ENCODE results near the gene HDAC7. TPM values are rescaled to one million over a fixed set of nuclear protein-coding genes. Genes with fewer than 3 reads are reported as not detected.

Gene HDAC7
- total RNA-seq, 1 experiment from 2014 or later = 36.2 TPM

DNA sequence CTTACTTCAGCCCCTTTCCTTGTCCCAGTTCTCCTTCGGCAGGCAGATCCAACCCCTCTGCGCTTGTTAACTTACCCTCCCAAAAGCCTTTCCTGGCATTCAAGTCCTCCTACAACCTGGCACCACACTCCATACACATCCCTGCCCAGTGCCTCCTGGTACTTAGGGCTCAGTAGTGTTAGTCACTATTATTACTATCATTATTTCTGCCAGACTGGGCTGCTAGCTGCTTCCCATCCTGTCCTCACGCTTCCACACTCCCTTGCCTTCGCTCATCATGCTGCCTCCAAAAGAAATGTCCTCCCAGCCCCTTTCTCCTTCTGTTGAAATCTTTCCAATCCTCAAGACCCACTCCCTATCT is 1.6 kb upstream of the HDAC7 start:
- Histone ChIP-seq H3K4me1 (ENCODE audit: low read length) (peaks cover 33% of the 10 kb centered on the region), H3K27me3 (ENCODE audit: low read length) (no peaks in the 10 kb centered on the region), H3K4me3 (ENCODE audit: low read length) (no peak overlapping the region), H3K36me3 (ENCODE audit: insufficient read depth, low read length) (no peaks in the 10 kb centered on the region), H3K4me2 (ENCODE audit: low read depth, low read length, poor library complexity, severe bottlenecking) (no peak overlapping the region), H3K9me2 (replicated peaks; ENCODE audit: insufficient read depth, low read length) (no peaks in the 10 kb centered on the region), H4K20me1 (ENCODE audit: insufficient read depth, low read depth, low read length) (no peaks in the 10 kb centered on the region), H3K27ac (ENCODE audit: low read length) (no peak overlapping the region), H3K9me3 (ENCODE audit: low read length) (no peaks in the 10 kb centered on the region), H3K79me2 (ENCODE audit: low read length) (peaks cover 36% of the 10 kb centered on the region), H3K9ac (ENCODE audit: low read length) (no peak overlapping the region), H2AFZ (ENCODE audit: low read length) (no peak overlapping the region)
- no peak for DNase-seq

- Histone ChIP-seq H3K36me3 (ENCODE audit: insufficient read depth, low read length) (no peaks in the 10 kb centered on the region), H3K4me3 (ENCODE audit: low read length) (peak overlapping the region; percentile 91), H3K4me1 (ENCODE audit: low read length) (peaks cover 35% of the 10 kb centered on the region), H3K27ac (ENCODE audit: low read length) (peak overlapping the region; percentile 87), H3K9me3 (ENCODE audit: low read length) (no peaks in the 10 kb centered on the region), H3K9me2 (replicated peaks; ENCODE audit: insufficient read depth, low read length) (no peaks in the 10 kb centered on the region), H3K27me3 (ENCODE audit: low read length) (no peaks in the 10 kb centered on the region), H2AFZ (ENCODE audit: low read length) (peak overlapping the region; percentile 10; the same call in 1 of the 2 replicates), H3K79me2 (ENCODE audit: low read length) (peaks cover 41% of the 10 kb centered on the region), H3K9ac (ENCODE audit: low read length) (peak overlapping the region; percentile 97), H3K4me2 (ENCODE audit: low read depth, low read length, poor library complexity, severe bottlenecking) (peak overlapping the region; percentile 93), H4K20me1 (ENCODE audit: insufficient read depth, low read depth, low read length) (no peaks in the 10 kb centered on the region)
- DNase-seq = no peak
These were observed 1.1 kb upstream of the HDAC7 start for GRCh38 chr12:47820631-47821345.

GRCh38 chr12:47819138-47819895 is 386 bp downstream of the HDAC7 start:
- Histone ChIP-seq H4K20me1 (ENCODE audit: insufficient read depth, low read depth, low read length) (no peaks in the 10 kb centered on the region), H3K79me2 (ENCODE audit: low read length) (peaks cover 55% of the 10 kb centered on the region)
- DNase-seq = peak; percentile 78

GRCh38 chr12:47818467-47819137 is 1.1 kb downstream of the HDAC7 start:
- no peaks in the 10 kb centered on the region for H4K20me1 ChIP-seq (ENCODE audit: insufficient read depth, low read depth, low read length)
- peak; percentile 63 for DNase-seq
- H2AFZ ChIP-seq (ENCODE audit: low read length) = no peak overlapping the region
- peak overlapping the region; percentile 87 for H3K27ac ChIP-seq (ENCODE audit: low read length)
- no peaks in the 10 kb centered on the region for H3K9me3 ChIP-seq (ENCODE audit: low read length)
- peak overlapping the region; percentile 97 for H3K9ac ChIP-seq (ENCODE audit: low read length)
- peaks cover 55% of the 10 kb centered on the region for H3K4me1 ChIP-seq (ENCODE audit: low read length)
- H3K4me2 ChIP-seq (ENCODE audit: low read depth, low read length, poor library complexity, severe bottlenecking) = peak overlapping the region; percentile 93
- no peaks in the 10 kb centered on the region for H3K9me2 ChIP-seq (replicated peaks; ENCODE audit: insufficient read depth, low read length)
- peak overlapping the region; percentile 91 for H3K4me3 ChIP-seq (ENCODE audit: low read length)
- no peaks in the 10 kb centered on the region for H3K27me3 ChIP-seq (ENCODE audit: low read length)
- H3K79me2 ChIP-seq (ENCODE audit: low read length) = peaks cover 61% of the 10 kb centered on the region
- H3K36me3 ChIP-seq (ENCODE audit: insufficient read depth, low read length) = no peaks in the 10 kb centered on the region

More at GRCh38 chr12:47819138-47819895, 386 bp downstream of the HDAC7 start:
- peaks cover 48% of the 10 kb centered on the region for H3K4me1 ChIP-seq (ENCODE audit: low read length)
- H3K4me2 ChIP-seq (ENCODE audit: low read depth, low read length, poor library complexity, severe bottlenecking) = peak overlapping the region; percentile 93
- H3K4me3 ChIP-seq (ENCODE audit: low read length) = peak overlapping the region; percentile 91
- H2AFZ ChIP-seq (ENCODE audit: low read length) = no peak overlapping the region
- H3K27me3 ChIP-seq (ENCODE audit: low read length) = no peaks in the 10 kb centered on the region
- no peaks in the 10 kb centered on the region for H3K9me2 ChIP-seq (replicated peaks; ENCODE audit: insufficient read depth, low read length)
- no peaks in the 10 kb centered on the region for H3K9me3 ChIP-seq (ENCODE audit: low read length)
- no peaks in the 10 kb centered on the region for H3K36me3 ChIP-seq (ENCODE audit: insufficient read depth, low read length)
- H3K9ac ChIP-seq (ENCODE audit: low read length) = peak overlapping the region; percentile 97
- peak overlapping the region; percentile 87 for H3K27ac ChIP-seq (ENCODE audit: low read length)

- peak overlapping the region; percentile 97 for H3K9ac ChIP-seq (ENCODE audit: low read length)
- DNase-seq = no peak
- peak overlapping the region; percentile 93 for H3K4me2 ChIP-seq (ENCODE audit: low read depth, low read length, poor library complexity, severe bottlenecking)
- no peaks in the 10 kb centered on the region for H3K36me3 ChIP-seq (ENCODE audit: insufficient read depth, low read length)
- peaks cover 61% of the 10 kb centered on the region for H3K4me1 ChIP-seq (ENCODE audit: low read length)
- H3K9me3 ChIP-seq (ENCODE audit: low read length) = no peaks in the 10 kb centered on the region
- peak overlapping the region; percentile 87 for H3K27ac ChIP-seq (ENCODE audit: low read length)
- no peaks in the 10 kb centered on the region for H3K9me2 ChIP-seq (replicated peaks; ENCODE audit: insufficient read depth, low read length)
- H4K20me1 ChIP-seq (ENCODE audit: insufficient read depth, low read depth, low read length) = no peaks in the 10 kb centered on the region
- H3K79me2 ChIP-seq (ENCODE audit: low read length) = peaks cover 66% of the 10 kb centered on the region
- H2AFZ ChIP-seq (ENCODE audit: low read length) = no peak overlapping the region
- no peaks in the 10 kb centered on the region for H3K27me3 ChIP-seq (ENCODE audit: low read length)
- H3K4me3 ChIP-seq (ENCODE audit: low read length) = peak overlapping the region; percentile 91
These were observed 1.7 kb downstream of the HDAC7 start for GRCh38 chr12:47818007-47818376.

DNA sequence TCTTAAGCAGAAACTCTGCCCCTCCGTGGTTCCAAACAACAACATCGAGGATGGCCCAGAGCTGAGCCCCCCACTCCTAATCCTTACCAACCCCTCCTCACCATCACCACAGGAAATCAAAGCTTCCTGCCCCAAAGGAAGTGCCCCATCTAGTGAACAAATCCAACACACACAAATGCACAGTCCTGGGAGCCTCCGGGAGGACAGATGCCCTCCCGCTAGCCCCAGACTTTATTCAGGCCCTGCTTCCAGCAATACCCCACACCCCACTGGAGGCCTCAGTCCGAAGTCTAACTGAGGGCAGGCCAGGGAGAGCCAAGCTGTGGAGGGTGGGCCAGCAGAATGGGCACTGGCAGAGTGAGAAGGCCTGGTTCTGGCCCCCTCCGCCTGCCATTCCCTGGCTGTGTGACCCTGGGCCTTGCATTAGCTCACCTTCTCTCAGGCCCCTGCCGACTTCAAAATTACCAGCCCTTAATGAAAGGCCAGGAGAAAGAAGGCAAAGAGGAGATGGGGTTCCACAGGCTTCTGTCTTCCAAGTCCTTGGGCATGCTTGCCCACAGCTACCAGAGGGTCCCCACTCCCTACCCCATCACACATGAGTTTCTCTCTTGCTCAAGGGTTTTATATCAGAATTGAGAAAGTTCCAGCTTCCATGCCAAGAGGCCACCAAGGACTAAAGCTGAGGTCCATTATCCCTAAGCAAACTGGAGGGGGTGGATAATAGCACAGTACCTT is 2.3 kb downstream of the HDAC7 start:
- no peaks in the 10 kb centered on the region for H4K20me1 ChIP-seq (ENCODE audit: insufficient read depth, low read depth, low read length)
- peaks cover 66% of the 10 kb centered on the region for H3K4me1 ChIP-seq (ENCODE audit: low read length)
- peaks cover 70% of the 10 kb centered on the region for H3K79me2 ChIP-seq (ENCODE audit: low read length)
- H3K9me3 ChIP-seq (ENCODE audit: low read length) = no peaks in the 10 kb centered on the region
- H2AFZ ChIP-seq (ENCODE audit: low read length) = no peak overlapping the region
- peak overlapping the region; percentile 91 for H3K4me3 ChIP-seq (ENCODE audit: low read length)
- H3K9ac ChIP-seq (ENCODE audit: low read length) = peak overlapping the region; percentile 97
- peak; percentile 56 for DNase-seq
- H3K9me2 ChIP-seq (replicated peaks; ENCODE audit: insufficient read depth, low read length) = no peaks in the 10 kb centered on the region
- H3K4me2 ChIP-seq (ENCODE audit: low read depth, low read length, poor library complexity, severe bottlenecking) = peak overlapping the region; percentile 93
- H3K36me3 ChIP-seq (ENCODE audit: insufficient read depth, low read length) = no peaks in the 10 kb centered on the region
- H3K27ac ChIP-seq (ENCODE audit: low read length) = peak overlapping the region; percentile 87
- H3K27me3 ChIP-seq (ENCODE audit: low read length) = no peaks in the 10 kb centered on the region

DNA sequence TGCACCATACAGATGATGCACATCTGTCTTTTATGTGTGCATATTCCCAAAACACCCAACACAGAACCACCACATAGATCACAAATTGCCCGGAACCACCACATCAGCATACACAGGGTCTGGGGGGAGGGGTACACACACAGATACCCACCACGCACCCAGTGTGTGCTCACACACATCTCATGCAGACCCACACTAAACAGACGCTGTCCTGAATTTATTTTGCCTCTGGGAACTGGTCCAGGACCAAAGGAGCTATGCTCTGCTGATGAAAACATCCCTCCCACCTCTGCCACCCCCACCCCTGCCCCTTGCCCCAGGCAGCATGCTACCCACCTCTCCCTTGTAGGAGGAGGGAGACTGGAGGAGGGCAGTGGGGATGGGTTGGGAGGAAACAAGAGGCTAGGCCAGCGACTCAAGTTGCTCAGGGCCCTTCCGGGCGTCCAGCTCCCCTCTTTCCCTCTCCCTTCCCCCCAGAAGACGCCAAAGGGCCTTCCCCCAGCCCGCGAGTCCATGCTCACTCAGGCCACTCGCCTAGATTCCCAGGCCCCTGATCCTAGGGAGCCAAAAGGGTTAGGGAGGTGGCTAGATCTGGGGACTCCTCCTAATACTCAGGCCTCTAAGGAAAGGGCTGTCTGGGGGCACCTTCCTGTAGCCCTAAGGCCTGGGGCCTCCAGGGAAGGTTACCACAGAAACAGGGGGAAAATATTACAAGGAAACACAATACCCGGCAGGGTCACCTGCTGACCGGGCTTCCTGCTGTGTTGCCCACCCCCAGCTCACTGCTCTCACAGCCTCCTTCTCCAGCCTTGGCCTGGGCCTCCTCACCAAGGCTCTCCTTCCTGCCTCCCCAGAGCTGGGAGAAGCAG is 3.1 kb downstream of the HDAC7 start:
- Histone ChIP-seq H3K9me2 (replicated peaks; ENCODE audit: insufficient read depth, low read length) (no peaks in the 10 kb centered on the region), H3K4me1 (ENCODE audit: low read length) (peaks cover 74% of the 10 kb centered on the region), H3K9ac (ENCODE audit: low read length) (peak overlapping the region; percentile 97), H3K4me2 (ENCODE audit: low read depth, low read length, poor library complexity, severe bottlenecking) (peak overlapping the region; percentile 93), H4K20me1 (ENCODE audit: insufficient read depth, low read depth, low read length) (no peaks in the 10 kb centered on the region), H3K27me3 (ENCODE audit: low read length) (no peaks in the 10 kb centered on the region), H3K36me3 (ENCODE audit: insufficient read depth, low read length) (no peaks in the 10 kb centered on the region), H3K4me3 (ENCODE audit: low read length) (peak overlapping the region; percentile 91), H3K79me2 (ENCODE audit: low read length) (peaks cover 78% of the 10 kb centered on the region), H3K27ac (ENCODE audit: low read length) (peak overlapping the region; percentile 87), H2AFZ (ENCODE audit: low read length) (no peak overlapping the region), H3K9me3 (ENCODE audit: low read length) (no peaks in the 10 kb centered on the region)
- no peak for DNase-seq

Measured in Karpas-422 (cell line).